Hepatic stellate cell (primary cell): ENCODE data around the gene CENPVL3.
A peak's percentile ranks its signal among the peaks of the same experiment; 100 is the strongest.
"Not testable (repeated sequence)": the region's sequence is repeated elsewhere in the genome, so short reads cannot be mapped to it uniquely, and the experiment has no call there.

Experiments
- DNase-seq: peaks from one replicate; pipeline ENCODE4 v3.0.0; 2011; ENCODE audit warnings: low spot score

Gene CENPVL3

GRCh38 chrX:51618241-51619155, at the start of gene CENPVL3:
CENPVL3 (minus strand) TSS chrX:51618912; CDS start chrX:51618873, 39 bp downstream.
- not testable (repeated sequence) for DNase-seq

DNA sequence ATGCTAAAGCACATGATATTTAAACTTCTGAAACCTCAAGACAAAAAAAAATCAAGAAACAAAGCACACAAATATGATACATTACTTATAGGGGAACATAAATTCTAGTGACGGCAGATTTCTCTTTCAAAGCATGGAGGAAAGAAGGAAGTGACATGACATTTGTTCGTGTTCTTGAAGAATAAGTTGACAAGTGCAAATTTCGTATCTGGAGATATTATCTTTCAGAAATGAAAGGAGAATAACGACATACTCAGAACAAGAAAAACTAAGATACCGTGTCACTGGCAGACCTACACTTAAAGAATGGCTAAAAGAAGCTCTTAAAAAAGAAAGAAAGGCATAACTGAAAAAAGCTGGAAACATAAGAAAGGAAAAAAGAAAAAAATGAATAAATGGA, 47.3 kb upstream of the CENPVL3 start:
- no peak for DNase-seq

DNA sequence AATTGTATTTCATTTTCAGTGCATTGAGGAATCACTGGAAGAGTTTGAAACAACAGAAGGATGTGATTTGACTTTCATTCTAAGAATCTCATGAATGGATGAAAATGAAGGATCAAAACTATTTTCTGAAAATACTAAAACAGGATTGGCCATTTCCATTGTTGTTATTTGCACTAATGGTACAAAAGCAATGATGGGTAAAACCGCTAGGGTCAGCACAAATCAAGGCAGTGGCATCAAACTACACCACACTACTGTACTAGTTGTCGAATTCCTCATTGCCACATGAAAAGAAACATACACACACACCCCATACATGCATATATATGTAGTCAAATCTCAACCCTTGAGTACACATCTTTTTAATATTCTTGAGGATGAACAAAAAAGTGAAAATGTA, 24.7 kb upstream of the CENPVL3 start:
- DNase-seq: no peak

DNA sequence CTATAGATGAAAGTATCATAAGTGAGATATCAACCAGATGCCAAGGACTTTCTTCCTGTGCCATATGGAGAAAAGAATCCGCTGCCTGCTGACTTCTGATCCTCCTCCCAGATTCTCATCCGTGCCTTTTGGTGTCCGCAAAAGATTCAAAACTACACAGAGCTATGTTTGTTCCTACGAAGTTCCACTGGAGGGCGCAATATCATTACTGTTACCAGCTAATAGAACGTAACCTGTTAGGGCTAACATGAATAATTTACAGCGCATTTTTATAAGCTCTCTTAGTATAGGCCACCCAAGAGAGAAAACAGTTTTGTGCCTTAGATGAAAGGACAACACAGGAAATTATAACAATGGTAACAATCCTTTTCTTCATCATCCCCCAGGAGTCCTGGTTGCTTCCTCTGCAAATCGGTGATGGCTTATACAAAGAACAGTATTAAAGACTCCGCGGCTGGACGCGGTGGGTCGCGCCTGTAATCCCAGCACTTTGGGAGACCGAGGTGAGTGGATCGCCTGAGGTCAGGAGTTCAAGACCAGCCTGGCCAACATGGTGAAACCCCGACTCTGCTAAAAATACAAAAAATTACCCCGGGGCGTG, 22.8 kb upstream of the CENPVL3 start:
- peak; percentile 23 for DNase-seq

DNA sequence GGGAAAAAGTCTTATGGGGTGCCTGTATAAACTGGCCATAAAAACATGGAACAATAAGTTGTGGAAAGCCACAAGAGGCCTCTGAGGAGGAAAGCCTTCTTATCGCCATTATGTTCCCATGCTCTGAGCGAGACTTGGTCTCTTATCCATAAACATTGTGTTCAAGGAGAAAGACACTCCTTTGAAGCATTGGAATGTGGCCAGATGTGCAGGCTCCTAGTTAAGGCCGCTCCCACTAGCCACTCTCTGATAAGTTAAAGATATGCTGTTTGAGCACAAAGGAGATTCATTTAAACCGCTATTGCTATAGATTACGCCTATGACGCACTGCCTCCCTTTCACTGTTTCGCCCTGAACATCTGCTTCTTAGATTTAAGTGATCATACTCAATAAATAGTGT, 17.8 kb upstream of the CENPVL3 start:
- not testable (repeated sequence) for DNase-seq

DNA sequence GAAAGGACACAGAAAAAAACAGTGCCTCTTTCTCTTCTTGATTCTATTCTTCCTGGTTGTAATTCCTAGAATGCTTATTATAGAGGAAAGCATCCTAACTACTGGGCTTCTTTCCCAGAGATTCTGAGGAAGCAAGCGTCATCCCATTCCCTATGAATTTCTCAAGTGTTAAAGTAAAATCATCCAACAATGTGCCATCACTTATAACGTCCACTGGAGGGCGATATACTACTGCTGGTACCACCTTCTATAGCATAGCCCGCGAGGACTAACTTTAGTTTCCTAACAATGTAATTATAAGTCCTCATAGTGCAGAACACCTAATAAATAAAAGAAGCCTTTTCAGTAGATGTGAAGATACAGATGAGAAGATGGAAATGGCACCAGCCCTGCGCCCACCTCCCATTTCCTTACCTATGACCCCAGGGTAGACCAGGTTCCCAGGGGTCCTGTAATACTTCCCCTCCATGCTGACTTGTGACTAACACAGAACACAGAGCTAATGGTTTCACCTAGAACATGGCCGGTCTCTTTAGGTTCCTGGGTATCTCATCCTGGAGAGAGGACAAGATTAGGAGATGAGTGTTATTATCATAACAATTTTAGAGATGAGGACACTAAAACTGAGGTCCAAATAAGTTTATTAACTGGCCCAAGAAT, 4.2 kb downstream of the CENPVL3 start:
- peak; percentile 21 for DNase-seq

GRCh38 chrX:51608766-51609165, 9.9 kb downstream of the CENPVL3 start:
- peak; percentile 16 for DNase-seq

- DNase-seq: no peak
Measured at GRCh38 chrX:51608126-51608525, 10.6 kb downstream of the CENPVL3 start.

DNA sequence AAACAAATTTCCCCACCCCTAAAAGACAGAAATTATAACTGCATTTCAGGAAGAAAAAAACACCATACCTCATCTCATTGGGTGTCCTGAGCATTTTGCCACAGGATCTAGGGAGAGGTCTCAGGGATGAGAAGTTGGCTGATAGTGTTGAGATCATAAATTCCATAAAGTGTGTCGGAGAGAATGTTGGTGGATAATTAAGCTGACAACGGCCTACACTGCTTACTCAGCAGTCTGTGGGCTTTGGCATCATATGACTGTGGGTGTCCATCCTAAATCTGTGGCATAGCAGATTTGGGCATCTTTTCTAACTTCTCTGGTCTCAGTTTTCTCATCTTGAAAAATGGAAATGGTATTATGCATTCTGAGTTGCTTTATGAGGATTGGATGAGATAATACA, 12.3 kb downstream of the CENPVL3 start:
- DNase-seq: no peak

- DNase-seq: no peak
Measured at GRCh38 chrX:51598899-51599298, 19.8 kb downstream of the CENPVL3 start.

GRCh38 chrX:51571874-51572273, 46.8 kb downstream of the CENPVL3 start:
- DNase-seq: no peak

DNA sequence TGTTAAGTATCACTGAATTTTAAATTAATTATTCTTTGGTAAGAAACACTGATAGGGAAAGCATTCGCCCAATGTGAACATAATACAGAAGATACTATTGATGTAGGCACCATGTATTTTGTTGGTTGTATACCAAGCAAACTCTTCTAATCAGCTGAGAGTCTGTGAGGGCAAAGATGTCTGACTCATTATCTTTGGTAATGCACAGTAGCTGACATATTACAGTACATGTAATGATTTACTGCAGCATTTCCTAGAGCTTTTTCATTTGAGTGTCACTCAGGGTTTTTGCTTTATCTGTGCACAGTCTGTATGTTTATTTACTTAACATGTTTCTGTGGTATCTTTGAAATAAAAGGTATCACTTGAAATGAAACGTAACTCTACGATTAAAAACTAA, 49.2 kb downstream of the CENPVL3 start:
- DNase-seq: no peak

DNA sequence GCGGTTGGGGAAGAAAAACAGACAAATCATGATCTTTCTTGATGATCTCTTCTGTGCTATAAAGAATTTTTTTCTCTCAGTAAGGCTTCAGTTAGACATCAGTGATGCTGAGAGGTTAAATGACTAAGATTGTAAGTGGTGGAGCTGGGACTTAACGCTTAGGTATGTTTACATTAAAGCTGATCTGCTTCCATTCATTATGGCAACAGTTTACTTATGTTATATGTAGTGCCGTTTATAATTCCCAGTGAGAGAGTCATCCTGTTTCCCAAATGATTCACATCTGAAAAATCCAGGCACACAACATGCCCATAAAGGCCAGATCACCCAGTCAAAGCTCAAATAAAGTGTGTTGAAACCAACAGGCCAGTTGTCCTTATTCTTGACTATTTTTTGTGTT, 50.1 kb downstream of the CENPVL3 start:
- DNase-seq: peak; percentile 41
